HG03280 (cell line): ENCODE results near the gene PTN.

Experiments
- ATAC-seq: cut with Tn5 transposase; IDR thresholded peaks from one replicate; pipeline ENCODE4 v1.9.1; 2021; ENCODE audit warnings: mild to moderate bottlenecking, moderate library complexity; ENCODE audit not compliant: unreplicated experiment

The PTN gene, protein sequence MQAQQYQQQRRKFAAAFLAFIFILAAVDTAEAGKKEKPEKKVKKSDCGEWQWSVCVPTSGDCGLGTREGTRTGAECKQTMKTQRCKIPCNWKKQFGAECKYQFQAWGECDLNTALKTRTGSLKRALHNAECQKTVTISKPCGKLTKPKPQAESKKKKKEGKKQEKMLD

GRCh38 chr7:137343281-137343841 is at the start of gene PTN:
TSS of gene PTN (minus strand) at chr7:137343733. CDS start at chr7:137254973, 88,760 bp downstream.
- ATAC-seq, result no peak

DNA sequence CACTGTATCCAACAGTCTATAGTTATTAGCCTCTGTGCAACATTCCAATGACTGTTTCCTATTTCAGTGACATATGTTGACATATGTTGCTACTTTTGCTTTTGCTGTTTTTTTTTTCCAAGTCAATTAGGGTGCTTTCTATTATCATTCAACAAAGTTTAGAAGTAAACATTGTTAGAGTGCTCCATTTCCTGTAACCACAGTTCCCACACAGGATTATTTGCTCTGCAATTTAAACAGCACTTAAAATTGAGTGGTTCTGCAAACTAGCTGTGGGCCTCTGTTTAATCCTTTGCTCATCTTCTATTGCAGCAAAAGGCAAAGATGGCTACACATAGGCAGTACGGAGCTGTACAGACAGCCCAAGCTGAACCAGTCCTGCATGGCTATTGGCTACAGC is 46.5 kb upstream of the PTN start:
- no peak for ATAC-seq

GRCh38 chr7:137388916-137389315 is 45.4 kb upstream of the PTN start:
- ATAC-seq, result no peak

- no peak for ATAC-seq
Observed at GRCh38 chr7:137386966-137387365, 43.4 kb upstream of the PTN start.

GRCh38 chr7:137381045-137381444 is 37.5 kb upstream of the PTN start:
- ATAC-seq, result no peak

DNA sequence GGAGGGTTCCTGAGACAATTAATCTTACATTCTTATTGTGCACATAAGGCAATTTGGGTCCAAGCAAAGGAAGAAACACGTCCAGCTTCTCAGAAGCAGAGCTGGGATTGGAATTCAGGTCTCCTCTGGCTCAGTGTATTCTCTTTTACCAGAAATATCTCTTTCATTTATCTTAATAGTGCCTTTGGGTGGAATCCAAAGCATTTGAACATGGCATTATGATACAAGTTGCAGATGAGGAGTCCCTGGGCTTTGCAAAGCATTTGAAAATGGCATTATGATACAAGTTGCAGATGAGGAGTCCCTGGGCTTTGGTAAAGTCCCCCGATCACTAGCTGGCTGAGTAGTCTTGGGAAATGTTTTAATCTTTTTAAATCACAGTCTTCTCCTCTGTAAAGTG is 30.0 kb upstream of the PTN start:
- ATAC-seq, result no peak

GRCh38 chr7:137371616-137372015 is 28.1 kb upstream of the PTN start:
- ATAC-seq, result no peak

DNA sequence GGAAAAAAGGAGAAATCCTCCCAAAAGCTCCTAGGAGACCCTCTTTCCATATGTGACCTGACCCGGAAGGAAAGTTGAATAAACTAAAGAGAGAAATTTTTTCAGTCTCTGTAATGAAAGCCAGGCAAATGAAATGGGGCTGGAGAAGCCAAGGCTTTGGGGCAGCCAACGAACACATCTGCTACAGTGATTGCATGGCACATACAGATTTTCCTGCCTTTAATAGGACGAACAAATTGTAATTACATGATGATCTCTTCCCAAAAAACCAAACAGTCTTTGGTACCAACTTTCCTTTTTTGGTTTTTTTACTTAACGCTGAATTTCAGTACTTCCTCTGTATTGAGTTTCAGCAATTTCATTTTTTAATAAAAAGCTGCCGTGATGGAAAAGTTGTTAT is 23.5 kb upstream of the PTN start:
- no peak for ATAC-seq

- no peak for ATAC-seq
Observed at GRCh38 chr7:137363683-137364082, 20.1 kb upstream of the PTN start.

DNA sequence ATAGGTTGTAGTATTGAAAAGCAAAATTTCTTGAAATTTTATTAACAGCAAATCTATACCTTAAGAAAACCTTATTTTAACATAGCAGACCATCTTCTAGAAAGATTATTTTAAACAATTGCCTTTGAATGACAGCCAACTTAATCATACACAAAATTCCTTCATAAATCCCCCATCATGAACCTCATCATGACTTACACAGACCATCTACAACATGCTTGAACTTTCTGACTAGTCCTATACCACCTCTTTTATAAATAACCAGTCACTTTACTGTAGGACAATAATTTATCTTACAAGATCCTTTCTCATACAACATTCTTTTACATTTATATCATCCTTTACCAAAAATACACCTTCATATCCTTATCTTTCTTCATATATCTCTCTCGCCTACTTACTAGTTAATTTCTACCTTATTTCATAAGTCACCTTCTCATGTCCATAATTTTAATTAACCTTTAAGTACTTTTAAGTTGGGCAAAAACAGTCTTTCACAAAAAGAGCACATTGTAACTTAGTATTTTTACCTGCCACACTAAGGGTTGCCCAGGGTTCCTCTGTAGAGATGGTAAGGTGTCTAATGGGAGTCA is 16.6 kb upstream of the PTN start:
- ATAC-seq, result no peak

DNA sequence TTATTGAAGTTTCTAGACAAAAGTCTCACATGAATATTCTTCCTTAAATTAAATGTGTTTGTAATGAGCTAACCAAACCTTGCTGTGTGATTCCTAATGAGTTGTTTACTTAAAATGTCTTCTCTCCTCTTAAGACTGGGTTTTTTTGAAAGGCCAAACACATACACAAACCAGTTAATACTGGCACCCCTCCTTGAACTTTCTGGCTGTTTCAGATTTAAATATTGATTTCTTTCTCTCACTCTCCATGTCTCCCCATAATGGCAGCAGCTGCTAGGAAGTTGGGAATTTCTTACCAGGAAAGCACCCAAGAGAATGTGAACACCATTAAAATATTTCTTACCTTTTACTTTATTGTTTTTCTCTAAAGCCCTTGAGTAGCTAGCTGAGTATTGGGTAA is 11.4 kb upstream of the PTN start:
- no peak for ATAC-seq

DNA sequence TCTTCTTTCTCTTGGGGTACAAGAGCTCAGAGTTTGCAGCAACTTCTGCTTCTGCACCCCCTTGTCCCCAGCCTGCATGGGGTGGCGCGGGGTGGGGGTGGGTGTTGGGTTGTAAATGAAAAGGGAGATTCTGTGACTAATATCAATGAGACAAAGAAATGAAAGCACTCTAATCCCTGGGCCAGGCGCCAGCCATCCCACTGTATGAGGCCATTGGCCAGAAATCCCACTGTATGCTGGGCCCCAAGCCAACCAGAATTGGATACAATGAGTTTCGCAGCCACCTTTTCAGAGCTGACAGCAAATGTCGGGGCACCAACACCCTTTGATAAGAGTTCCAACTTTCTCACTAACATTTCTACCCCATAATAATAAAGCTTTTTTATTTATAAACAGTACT is 10.9 kb upstream of the PTN start:
- no peak for ATAC-seq

- no peak for ATAC-seq
Observed at GRCh38 chr7:137351941-137352340, 8.4 kb upstream of the PTN start.

GRCh38 chr7:137345799-137346449 is 2.4 kb upstream of the PTN start:
- no peak for ATAC-seq

GRCh38 chr7:137342828-137343261 is 688 bp downstream of the PTN start:
- no peak for ATAC-seq

- no peak for ATAC-seq
Observed at GRCh38 chr7:137342265-137342664, 1.3 kb downstream of the PTN start.

DNA sequence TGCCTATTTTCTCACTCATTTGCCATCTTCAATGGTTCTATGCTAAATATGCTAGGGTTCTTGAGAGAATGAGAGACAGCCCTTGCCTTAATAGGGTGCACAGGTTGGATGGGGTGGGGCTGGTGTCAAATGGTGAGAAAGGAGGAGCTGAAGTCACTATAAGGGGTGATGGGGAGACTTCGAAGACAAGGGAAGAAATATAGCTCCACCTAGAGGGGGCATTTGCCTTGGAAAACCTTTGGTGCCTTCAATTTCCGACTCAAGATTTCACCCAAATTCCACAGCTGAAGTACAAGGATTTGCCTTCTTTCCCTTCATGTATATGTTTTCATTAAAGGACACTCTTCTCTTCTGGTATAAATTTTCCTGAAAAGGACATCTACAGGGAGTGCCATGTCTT is 5.6 kb downstream of the PTN start:
- ATAC-seq, result no peak

DNA sequence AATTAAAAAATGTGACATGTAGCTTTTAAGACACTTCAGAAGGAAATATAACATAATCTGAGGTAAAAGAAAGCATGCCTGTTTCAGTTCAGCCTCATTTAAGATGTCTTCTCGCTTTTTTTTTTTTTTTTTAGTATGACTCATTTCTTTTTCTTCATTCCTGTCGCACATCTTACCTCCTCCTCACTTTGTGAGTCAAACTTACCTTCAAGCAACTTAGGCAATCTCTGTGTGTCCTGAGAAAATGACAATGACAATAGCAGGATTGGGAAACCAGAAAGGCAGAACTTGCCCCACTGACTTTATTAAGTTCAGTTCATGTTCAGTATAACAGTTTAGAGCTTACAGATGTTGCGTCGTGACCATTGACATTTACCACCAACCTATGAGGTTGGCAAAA is 7.7 kb downstream of the PTN start:
- no peak for ATAC-seq

- ATAC-seq, result no peak
Observed at GRCh38 chr7:137331378-137331777, 12.2 kb downstream of the PTN start.

- no peak for ATAC-seq
Observed at GRCh38 chr7:137329411-137329810, 14.1 kb downstream of the PTN start.

DNA sequence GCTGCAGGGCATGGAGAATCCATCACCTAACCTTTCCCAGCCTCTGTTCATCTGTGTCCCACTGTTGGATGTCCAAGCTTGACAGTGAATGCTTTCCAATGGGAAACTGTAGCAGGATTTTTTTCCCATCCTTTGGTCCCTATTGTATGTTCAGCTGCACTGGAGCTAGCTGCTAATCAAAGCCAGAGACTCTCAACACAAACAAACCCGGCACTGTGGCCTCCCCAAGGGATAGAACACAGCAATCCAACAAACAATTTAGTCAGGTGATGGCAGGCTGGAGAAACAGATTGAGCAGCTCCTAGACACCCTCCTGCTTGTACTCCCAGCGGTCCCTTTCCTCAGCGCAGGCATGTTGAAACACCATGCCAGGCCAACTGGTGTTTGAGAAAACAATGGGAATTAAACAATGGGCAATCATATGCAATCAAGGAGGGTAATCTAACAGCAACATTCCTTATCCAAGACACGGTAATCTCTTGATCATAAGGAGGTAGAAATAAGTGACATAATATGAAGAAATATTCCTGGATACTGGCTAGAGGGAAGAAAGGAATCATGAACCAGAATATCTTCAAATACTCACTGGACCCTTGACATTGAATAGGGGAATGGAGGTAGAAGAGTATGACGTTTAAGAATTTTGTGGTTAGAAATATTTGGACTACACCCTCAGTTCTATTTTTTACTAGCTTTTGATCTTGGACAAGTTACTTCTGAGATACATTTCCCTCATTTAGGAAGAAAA is 15.0 kb downstream of the PTN start:
- no peak for ATAC-seq

DNA sequence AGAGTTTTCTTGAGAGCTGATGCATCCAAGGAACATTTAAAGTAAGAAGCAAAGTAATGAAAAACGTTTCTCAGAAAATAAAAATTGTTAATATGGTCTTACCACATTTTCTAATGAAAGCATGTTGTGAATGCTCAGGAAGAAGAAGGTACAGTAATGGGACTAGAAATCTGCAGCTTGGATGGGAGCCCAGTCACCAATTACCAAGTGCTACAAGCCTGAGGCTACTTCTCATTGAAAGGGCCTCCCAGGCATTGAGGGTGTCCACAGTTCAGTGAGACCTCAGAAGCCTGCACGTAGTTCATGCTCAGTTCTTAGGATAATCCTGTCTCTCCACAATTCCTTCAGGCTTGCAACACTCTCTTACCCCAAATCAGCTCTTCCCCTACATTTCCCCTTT is 17.6 kb downstream of the PTN start:
- no peak for ATAC-seq
